ENCODE data around the gene KAZN.

KAZN gene

DNA sequence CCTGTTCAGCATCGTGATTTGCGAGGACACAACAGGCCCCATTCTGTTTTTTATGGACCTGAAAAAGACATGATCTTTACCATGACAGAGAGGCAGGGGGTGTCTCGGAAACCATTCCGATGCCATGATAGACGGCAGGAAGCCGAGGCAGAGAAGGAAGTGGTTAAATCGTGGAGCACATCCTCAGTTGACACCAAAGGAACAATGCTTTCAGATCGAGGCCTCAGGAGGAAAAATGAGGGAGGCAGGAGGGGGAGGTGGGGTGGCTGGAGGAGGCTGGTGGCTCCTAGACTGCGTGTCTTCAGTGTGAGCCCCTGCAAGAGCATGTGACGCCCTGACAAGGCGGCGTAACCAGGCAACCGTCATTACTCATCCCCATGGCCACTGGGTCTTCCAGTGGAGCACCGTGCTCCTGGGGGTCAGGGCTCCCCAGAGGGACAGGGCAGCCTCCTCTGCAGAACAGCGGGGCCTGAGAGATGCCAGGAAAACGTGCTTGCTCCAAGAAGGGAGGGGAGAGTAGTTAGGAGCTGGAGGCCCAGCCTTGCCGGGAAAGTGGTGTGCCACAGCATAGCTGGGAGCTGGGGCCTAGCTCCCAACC is 382.2 kb downstream of the KAZN start:
- DNase-seq (ENCODE audit: low read depth) = no peak

DNA sequence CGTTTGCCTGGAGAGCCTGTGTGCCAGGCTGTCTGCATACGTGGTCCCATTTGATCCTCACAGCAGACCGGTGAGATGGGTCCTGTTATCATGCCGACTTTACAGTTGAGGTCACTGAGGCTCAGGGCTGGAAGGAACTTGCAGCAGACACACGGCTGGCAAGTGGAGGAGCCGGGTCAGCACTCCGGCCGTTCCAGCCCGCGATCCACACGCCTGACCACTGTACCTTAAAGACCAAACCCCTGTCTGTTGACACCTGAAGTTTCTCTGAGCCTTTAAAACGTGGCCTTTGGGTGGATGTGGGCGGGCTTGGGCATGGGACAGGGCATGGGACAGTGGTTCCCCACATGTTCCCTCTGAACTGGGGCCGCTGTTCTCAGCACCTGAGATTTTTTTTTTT is 383.5 kb downstream of the KAZN start:
- no peak for DNase-seq (ENCODE audit: low read depth)

DNA sequence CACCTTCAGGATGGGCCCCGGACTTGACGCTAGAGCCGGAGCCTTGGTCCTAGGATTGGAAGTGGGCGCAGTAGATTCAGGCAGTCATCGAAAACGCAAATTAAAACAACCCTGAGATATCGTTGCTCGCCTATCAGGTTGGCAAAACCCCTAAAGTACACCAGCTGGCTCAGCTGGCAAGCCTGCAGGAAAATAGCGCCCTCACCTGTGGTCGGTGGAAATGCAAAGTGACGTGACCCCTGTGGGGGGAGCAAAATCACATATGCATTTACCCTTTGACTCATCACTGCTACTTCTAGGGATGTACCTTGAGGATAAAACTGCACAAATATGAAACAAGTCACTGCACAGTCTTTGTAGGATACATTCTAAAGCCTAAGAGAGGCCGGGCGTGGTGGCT is 384.8 kb downstream of the KAZN start:
- no peak for DNase-seq (ENCODE audit: low read depth)

DNA sequence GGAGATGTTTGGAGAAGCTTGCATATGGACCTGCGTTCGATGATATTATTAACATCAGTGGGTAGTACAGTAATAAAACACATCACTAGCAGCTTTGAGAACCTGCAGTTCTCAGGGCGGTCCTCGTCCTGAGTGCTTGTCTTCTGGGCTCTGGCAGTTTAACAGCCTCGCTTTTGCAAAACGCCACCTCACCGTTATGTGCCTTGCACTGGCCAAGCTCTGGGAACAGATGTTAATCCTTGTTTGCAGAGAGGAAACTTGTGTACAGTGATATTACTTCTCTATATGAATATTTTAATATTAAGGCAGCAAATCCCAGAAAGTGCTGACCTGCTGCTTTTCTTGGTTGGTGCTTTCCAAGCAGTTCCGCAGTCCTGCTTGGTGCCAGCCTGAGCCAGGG is 387.7 kb downstream of the KAZN start:
- no peak for DNase-seq (ENCODE audit: low read depth)

DNA sequence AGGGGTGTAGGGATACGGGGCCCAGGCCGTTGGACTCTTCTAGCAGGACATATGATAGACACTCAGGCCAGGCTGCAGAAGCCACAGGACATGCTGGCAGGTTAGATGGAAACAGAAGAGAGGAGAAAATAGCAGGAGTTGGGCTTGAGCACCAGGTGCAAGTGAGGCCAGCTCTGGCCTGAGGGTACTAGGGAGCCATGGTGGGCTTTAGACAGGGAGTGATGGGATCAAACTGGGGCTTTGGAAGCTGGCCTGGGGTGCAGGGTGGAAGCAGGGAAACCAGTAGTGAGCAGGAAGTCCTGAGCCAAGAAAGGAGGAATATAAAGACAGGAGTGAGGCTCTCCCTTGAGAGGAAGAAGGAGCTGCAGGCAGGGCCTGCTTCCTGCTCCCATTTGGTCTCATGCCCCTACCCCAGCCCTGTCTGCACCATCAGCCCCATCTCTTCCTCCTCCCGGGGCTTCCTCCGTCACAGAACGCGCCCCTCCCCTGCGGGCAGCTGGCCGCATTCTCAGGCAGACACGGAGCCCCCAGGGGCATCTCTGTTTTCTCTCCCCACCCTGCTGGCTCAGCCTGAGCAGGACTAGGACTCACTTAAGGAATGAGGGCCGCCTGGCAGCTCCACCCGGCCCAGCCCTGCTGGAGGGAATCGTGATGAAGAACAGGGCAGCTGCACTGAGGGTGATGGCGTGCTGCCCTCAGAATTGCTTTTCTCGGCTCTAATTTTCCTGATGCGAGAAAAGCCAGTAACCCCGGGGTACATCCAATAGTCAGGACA is 389.5 kb downstream of the KAZN start:
- DNase-seq (ENCODE audit: low read depth) = no peak

DNA sequence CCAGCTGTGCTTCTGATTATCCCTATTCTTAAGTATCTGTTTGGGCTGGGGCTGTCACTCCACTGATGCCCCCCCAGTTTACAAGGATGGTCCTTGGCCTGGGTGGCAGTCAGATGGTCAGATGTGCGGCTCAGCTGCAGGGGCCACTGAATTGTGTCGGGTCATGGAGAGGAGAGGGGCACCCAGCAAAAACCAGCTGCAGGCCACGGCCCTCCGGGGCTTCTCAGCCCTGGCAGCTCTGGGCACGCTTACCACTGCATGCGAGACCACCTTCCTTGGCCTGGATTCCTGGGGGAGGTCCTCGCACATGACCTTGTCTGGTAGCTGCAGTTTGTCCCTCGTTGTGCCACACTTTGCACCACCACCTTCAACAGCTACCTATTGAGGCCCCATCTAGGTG is 390.2 kb downstream of the KAZN start:
- DNase-seq (ENCODE audit: low read depth) = no peak

DNA sequence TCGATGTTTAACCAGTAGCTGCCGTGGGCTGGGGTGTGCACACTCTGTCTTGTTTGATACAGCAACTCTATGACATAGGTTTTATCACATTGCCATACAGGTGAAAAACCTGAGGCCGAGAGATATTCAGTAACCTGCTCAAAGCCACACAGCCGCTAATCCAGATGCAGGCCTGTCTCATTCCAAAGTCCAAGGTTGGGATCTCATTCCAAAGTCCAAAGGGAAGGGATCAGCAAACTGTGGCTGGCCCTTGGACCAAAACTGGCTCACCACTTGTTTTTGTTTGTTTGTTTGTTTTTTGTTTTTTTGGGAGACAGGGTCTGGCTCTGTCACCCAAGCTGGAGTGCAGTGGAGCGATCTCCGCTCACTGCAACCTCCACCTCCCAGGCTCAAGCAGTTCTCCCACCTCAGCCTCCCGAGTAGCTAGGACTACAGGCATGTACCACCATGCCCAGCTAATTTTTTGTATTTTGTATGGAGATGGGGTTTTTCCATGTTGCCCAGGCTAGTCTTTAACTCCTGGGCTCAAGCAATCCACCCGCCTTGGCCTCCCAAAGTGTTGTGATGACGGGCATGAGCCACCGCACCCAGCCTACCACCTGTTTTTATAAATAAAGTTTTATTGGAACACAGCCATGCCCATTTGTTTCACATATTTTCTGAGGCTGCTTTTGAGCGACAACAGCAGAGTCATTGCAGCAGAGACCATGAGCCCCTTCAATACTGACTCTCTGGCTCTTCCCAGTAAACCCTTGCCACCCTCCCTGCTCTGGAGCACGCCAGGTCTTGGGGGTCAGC is 391.6 kb downstream of the KAZN start:
- DNase-seq (ENCODE audit: low read depth) = no peak

DNA sequence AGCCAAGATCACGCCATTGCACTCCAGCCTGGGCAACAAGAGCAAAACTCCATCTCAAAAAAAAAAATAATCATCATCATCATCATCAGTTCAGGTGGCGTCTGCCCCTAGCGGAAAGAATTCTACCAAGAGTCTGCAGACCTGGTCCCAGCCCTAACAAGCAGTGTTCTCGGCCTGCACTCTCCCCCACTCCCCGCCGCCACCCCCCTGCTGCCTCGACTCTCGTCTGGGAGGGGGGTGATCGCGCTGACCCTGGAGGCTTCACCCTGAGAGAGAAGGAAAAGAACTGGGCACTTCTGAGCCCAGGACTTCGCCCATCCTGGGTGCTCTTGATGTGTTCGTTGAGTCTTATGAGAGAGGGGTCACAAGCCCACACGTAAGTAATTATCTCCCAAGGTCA is 394.9 kb downstream of the KAZN start:
- no peak for DNase-seq (ENCODE audit: low read depth)

DNA sequence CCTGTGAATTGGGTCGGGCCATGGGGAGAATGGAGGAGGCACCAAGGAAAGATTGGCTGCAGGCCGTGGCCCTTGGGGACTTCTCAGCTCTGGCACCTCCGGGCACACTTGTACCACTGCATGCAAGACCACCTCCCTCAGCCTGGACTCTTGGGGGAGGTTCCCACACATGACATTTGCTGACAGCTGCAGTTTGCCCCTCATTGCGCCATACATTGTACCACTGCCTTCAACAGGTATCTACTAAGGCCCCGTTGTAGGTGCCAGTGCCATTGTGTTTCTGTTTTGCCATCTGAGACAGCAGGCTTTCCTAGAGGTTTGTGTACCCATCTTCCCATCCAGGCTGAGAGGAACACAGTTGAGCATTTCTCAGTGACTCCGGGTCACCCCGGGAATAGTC is 395.7 kb downstream of the KAZN start:
- no peak for DNase-seq (ENCODE audit: low read depth)

DNA sequence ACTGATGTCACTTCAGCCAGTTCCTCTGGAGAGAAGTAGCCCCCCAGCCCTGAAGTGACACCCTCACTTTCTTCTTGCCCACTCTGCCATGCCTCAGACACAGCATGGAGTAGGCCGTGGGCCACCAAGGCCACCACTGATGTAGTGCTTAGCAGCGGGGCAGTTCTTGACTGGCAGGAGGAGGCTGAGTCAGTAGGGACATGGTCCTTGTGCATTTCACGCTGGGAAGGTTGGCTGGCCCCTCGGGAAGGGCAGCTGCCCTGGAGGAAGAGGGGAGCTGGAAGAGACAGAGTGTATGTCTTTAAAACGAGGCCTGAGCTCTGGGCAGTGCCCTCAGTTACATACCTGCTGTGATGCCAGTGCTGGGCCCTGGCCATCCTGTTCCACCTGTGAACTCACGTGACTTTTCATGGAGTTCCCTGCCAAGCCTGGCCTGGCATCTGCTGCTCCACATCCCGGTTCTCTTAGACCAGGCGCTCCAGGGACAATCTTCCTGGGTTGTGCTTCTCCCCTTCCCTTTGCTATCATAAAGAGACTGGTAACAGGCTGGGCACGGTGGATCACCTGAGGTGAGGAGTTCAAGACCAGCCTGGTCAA is 396.5 kb downstream of the KAZN start:
- DNase-seq (ENCODE audit: low read depth) = no peak

DNA sequence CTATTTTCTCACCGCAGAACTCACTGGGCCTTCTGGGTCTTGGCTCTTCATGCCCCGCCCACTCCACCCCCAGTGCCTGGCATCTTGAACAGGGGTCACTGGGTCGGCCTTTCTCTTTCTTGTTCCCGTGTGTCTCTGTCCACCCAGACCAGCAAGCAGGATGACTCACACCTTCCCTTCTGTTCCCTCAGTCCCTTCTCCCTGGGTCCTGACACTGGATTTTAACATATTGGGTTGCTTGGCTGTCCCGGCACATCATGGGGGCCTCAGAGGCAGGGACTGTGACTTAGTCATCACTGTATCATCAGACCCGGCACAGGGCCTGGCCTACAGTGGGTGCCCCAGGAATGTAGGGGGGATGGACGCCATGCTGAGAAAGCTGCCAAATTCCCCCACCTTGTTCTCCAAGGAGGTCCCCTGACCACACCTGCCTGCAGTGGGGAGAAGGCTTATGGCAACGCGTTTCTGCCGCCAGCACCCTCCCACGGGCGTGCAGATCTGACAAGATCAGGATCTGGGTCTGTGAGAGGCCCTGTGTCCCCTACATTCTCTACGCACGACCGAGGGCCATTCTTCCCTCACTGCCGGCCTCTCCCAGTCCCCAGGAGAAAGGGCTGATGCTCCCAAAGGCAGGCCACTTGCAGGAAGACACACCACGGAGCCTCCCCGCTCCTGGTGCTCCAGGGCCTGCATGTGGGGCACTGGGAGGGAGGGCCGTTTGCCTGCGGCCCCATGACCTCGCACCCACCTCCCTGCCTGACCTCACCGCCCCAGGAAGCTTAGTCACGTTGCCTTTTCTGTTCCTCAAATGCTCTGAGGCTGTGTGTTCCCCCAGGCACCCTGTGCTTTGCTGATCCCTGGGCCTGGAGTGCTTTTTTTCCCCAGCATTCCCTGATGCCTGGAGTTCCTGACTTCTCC is 397.9 kb downstream of the KAZN start:
- no peak for DNase-seq (ENCODE audit: low read depth)

DNA sequence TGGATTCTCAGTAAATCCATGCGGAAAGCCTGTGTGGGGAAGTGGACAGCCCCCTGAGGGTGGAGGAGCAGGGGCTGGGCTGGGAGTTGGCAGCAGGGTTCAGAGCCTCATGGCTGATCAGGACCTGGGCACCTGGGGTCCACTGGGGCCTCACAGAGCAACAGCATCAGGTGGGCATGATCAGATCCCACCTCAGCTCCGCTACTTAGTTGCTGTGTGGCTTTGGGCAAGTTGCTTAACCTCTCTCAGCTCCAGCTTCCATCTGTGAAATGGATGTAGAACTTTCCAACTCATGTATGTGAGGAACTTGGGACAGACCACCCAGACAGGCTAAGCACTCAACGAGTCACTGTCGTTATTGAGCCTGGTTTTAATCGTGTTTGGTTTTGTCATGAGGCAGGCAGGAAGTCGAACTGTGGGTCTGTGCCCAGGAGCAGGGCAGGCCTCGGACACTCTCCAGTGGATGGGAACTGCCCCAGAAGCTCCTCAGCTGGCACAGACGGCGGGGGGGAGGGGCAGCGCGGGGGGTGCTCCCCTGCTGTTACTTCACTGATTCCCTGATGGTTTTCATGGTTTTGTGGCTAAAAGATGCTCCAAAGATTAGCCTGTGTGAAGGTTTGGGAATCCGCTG is 399.3 kb downstream of the KAZN start:
- DNase-seq (ENCODE audit: low read depth) = no peak

DNA sequence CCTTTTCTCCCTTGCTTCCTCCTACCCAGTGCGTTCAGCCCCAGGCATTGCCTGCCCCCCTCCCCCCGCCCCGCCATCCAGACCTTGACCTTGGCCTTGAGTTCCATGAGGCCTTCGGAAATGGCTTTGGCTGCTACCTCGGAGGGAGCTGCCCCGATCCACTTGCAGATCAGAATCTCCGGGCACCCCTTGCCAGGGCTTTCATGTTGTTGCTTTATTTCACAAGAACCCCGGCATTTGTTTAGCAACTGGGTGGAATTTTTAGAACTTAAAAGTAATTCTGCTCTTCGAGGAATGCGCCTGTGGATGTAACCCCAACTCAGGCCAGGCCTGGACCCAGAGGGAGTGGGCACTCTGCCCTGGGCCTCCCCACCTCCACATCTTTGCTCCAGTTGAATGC is 401.0 kb downstream of the KAZN start:
- DNase-seq (ENCODE audit: low read depth) = no peak

DNA sequence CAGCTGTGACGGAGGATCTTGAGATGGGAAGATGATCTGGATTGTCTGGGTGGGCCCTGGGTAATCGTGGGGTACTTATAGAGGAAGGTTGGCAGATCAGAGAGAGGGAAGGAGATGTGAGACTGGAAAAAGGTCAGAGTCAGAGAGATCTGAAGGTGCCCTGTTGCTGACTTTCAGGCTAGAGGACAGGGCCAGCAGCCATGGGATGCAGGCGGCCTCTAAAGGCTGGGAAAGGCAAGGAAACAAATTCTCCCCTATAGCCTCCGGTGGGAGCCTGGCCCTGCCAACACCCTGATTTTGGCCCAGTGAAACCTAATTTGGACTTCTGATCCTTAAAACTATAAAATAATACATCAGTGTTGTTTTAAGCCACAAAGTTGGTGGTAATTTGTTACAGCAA is 401.5 kb downstream of the KAZN start:
- no peak for DNase-seq (ENCODE audit: low read depth)

DNA sequence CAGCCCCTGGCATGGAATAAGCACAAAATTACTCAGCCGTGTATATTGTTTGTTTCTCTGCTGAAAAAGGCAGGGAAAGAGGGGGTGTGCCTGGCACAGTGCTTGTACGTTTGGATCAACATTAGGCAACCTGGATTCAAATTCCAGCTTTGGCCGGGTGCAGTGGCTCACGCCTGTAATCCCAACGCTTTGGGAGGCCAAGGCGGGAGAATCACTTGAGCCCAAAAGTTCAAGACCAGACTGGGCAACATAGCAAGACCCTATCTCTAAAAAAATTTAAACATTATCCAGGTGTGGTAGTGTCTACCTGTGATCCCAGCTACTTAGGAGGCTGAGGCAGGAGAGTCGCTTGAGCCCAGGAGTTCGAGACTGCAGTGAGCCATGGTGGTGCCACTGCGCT is 402.2 kb downstream of the KAZN start:
- no peak for DNase-seq (ENCODE audit: low read depth)

DNA sequence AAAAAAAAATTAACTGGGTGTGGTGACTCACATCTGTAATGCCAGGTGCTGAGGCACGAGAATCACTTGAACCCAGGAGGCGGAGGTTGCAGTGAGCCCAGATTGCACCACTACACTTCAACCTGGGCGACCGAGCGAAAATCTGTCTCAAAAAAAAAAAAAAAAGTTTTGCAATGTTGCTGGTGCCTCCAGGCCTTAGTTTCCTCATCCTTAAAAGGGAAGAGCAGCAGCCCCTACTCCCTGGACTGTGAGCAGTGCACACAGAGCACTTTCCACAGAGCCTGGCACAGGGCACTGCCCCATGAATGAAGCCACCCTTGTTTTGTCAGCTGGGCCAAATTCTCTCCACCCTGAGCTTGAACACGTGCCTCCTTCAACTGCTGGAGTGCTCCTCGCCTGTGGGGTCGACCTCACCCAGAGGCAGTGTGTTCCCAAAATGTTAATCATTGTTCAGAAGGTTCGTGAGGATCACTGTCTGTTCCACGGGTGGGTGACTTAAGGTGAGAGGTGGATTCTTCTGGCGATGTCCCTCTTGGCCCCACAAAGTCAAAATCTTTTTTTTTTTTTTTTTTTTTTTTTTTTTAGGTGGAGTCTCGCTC is 402.9 kb downstream of the KAZN start:
- no peak for DNase-seq (ENCODE audit: low read depth)

DNA sequence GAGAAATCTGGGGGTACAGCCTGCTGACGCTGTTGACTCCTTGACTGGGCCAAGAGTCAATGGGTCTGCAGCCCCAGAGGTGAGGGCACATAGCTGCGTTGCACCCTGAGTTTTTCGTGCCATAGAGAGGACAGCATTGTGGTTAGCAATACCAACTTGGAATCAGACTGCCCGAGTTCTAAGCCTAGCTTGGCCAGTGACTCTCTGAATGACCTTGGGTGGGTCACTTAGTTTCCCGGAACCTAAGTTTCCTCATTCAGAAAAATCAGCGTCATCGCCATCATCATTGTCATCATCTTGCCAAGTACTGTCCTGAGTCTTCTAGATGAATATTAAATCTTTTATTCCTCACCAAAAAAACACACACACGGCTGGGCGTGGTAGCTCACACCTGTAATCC is 403.8 kb downstream of the KAZN start:
- no peak for DNase-seq (ENCODE audit: low read depth)

DNA sequence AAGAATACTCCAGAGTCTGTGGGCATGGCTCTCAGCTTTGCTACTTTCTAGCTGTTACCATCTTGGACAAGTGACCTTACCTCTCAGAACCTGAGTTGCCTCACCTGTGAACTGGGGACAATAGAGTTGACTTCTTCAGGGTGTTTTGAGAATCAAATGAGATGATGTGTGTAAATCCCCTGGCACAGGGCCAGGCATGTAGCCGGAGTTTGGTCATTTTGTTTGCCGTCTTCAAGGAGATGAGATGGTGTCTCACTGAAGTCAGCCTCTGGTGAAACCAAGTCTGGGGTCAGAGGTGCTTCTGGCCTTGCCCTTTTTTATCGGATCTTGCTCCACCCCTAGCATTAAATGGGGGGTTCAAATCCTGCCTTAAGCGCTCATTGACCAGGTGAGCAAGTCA is 405.9 kb downstream of the KAZN start:
- DNase-seq (ENCODE audit: low read depth) = no peak

DNA sequence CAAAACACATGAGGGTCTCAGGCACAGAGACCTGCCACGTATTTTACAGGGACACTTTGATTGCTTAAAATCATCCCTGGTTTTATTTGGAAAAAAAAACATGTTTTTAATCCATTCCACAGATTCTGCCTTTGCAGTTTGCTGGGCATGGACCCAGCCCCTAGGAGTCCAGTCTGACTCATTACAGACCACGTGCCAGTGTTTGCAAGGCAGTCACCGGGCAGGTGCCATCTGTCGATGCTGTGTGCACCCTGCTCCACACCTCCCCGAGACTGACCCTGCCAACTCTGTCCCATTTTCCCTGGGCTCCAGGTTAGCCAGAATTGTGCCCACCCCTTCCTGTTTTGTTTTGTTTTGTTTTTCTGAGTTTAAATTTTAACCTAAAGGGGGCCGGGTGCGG is 406.6 kb downstream of the KAZN start:
- no peak for DNase-seq (ENCODE audit: low read depth)

DNA sequence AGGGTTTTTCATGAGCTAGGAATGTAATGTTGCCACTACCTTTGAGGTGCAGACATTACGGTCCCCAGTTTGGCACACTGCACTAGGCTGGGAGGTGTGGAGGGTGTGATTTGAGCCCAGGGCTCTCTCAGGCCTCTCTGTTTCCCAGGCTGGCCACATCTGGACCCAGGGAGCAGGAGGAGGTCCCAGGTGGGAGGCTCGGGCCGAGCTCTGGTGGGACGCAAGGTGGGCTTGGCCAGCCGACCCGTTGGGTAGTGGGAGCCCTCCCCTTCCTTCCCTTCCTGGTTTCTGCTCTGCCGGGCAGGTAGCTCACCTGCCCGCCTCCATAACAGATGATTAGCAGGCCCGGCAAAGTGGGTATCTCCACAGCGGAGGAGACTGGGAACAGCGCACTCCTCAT is 408.9 kb downstream of the KAZN start:
- DNase-seq (ENCODE audit: low read depth) = no peak

DNA sequence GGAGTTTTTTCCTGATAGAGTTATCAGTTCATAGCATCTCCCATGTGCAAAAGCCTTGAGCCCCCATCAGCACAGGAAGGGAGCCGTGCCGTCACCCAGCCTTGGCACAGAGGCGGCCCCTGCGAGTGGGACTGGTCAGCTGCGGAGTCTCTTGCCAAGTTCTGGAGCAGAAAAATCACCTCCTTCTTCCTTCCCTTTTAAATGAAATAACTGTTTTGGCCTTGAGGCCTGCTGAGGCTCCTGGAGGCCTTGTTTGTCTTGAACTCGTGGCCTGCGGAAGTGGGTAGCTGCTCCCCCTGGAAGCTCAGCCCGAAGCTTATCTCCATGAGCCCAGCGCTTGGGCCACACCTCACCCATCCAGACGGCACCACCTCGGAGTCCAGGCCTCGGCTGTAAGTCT is 409.4 kb downstream of the KAZN start:
- no peak for DNase-seq (ENCODE audit: low read depth)
